WI38 (cell line): ENCODE data around the gene PLA2G2D.

ENCODE experiments used
- H3K4me3 ChIP-seq: 2 replicates; pipeline ENCODE4 v1.5.1; 2011; ENCODE audit warnings: low read depth, mild to moderate bottlenecking, control low read depth, low read length
- TF ChIP-seq, protein P1 (sequence below): IDR thresholded peaks from 2 replicates; pipeline ENCODE4 v1.5.1; 2012; ENCODE audit warnings: low read depth, mild to moderate bottlenecking, control low read depth, low read length

The PLA2G2D gene

DNA sequence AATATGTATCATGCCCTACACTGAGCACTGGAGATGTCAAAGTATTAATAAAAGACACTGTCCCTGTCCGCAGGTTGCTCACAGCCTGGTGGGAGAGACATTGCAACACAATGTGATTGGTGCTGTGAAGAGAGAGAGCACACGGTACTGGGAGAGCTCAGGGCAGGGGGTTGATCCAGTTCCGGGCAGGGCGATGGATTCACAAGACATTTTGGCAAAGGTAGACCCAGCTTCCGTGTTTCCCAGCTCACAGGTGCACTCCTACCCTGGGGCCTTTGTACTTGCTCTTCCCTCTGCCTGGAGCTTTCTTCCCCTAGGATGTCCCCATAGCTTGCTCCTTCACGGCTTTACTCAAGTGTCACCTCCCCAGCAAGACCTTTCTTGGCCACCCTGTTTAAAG is 47.9 kb downstream of the PLA2G2D start:
- no peak overlapping the region for H3K4me3 ChIP-seq
- TF ChIP-seq, protein P1, sequence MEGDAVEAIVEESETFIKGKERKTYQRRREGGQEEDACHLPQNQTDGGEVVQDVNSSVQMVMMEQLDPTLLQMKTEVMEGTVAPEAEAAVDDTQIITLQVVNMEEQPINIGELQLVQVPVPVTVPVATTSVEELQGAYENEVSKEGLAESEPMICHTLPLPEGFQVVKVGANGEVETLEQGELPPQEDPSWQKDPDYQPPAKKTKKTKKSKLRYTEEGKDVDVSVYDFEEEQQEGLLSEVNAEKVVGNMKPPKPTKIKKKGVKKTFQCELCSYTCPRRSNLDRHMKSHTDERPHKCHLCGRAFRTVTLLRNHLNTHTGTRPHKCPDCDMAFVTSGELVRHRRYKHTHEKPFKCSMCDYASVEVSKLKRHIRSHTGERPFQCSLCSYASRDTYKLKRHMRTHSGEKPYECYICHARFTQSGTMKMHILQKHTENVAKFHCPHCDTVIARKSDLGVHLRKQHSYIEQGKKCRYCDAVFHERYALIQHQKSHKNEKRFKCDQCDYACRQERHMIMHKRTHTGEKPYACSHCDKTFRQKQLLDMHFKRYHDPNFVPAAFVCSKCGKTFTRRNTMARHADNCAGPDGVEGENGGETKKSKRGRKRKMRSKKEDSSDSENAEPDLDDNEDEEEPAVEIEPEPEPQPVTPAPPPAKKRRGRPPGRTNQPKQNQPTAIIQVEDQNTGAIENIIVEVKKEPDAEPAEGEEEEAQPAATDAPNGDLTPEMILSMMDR = no peak

DNA sequence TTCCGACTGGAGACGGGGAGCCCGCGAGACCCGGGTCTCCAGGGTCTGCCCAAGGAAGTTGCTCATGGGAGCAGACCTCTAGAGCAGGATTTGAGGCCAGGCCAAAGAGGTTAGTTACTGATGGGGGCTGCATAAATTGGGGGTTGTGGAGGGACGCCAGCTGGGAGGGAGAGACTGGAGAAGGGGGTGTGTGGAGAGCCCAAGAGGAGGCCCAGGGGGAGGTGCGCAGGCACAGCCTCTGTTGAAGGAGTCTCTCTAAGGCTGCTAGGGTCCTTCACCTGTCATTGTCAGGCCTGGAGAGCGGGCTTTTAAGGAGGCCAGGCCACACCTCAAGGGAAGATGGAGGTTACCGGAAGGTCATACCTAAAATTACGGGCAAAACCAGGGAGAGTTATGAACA is 49.0 kb downstream of the PLA2G2D start:
- TF ChIP-seq, protein P1 = no peak

GRCh38 chr1:20069874-20070273 is 49.5 kb downstream of the PLA2G2D start, which contains the start of gene PLA2G5:
Gene PLA2G5, plus strand, starts transcription at chr1:20070194. Its CDS starts 14,637 bp downstream, at chr1:20084831.
- H3K4me3 ChIP-seq = no peak within 1 kb of the TSS
- TF ChIP-seq, protein P1 = no peak

More for the DNA sequence above, 49.0 kb downstream of the PLA2G2D start:
- H3K4me3 ChIP-seq = no peak overlapping the region

DNA sequence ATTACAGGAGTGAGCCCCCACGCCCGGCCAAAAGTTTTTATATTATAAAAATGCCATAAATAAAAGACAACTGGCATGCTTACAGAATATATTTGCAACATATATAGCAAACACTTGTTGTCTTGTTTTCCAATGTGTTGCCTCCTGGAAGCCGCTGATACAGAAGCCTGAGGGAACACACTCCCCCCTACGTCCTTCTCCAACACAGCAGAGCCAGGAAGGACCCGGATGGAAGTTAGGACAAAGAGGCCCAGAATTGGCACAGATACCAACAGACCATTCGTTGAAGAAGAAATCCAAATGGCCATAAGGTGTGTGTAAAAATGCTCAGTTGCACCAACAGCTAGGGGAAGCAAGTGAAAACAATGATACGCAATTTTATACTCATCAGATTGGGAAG is 50.6 kb downstream of the PLA2G2D start:
- H3K4me3 ChIP-seq = no peak overlapping the region
- TF ChIP-seq, protein P1 = no peak

GRCh38 chr1:20063861-20064292 is 55.5 kb downstream of the PLA2G2D start:
- H3K4me3 ChIP-seq = no peak overlapping the region
- TF ChIP-seq, protein P1 = no peak
